H9 (cell line): Measurements from ENCODE around the gene KBTBD13. TPM values are rescaled to one million over a fixed set of nuclear protein-coding genes. Genes with fewer than 3 reads are reported as not detected.

Experiments
- DNase-seq: peaks from one replicate; pipeline ENCODE4 v3.0.0-alpha.2; 2017
- H2AFZ ChIP-seq: one replicate; pipeline ENCODE4 v1.6.1; 2013; ENCODE audit warnings: mild to moderate bottlenecking, low read length, control low read depth, moderate library complexity
- H2AK5ac ChIP-seq: 2 replicates; pipeline ENCODE4 v1.6.1; 2013; ENCODE audit warnings: low read length, control low read depth, mixed read lengths; ENCODE audit not compliant: insufficient read length
- H2BK120ac ChIP-seq: one replicate; pipeline ENCODE4 v1.6.1; 2013; ENCODE audit warnings: low read depth, mild to moderate bottlenecking, low read length, control low read depth, inconsistent platforms; ENCODE audit not compliant: poor library complexity, severe bottlenecking
- H2BK12ac ChIP-seq: 2 replicates; pipeline ENCODE4 v1.6.1; 2013; ENCODE audit warnings: low read length, control low read depth, mixed read lengths, low read depth; ENCODE audit not compliant: insufficient read length
- H2BK15ac ChIP-seq: 2 replicates; pipeline ENCODE4 v1.6.1; 2013; ENCODE audit warnings: low read depth, low read length, control low read depth
- H2BK20ac ChIP-seq: one replicate; pipeline ENCODE4 v1.6.1; 2013; ENCODE audit warnings: low read depth, mild to moderate bottlenecking, low read length, control low read depth, inconsistent platforms; ENCODE audit not compliant: poor library complexity, severe bottlenecking
- H2BK5ac ChIP-seq: 2 replicates; pipeline ENCODE4 v1.6.1; 2013; ENCODE audit warnings: low read length, control low read depth, mixed read lengths; ENCODE audit not compliant: insufficient read length
- H3K14ac ChIP-seq: 2 replicates; pipeline ENCODE4 v1.6.1; 2013; ENCODE audit warnings: low read length, control low read depth; ENCODE audit not compliant: insufficient read depth
- H3K18ac ChIP-seq: 2 replicates; pipeline ENCODE4 v1.6.1; 2013; ENCODE audit warnings: low read depth, mild to moderate bottlenecking, mixed read lengths, low read length, control low read depth; ENCODE audit not compliant: insufficient read length
- H3K23ac ChIP-seq: 2 replicates; pipeline ENCODE4 v1.6.1; 2013; ENCODE audit warnings: low read length, control low read depth, mixed read lengths, low read depth; ENCODE audit not compliant: insufficient read length
- H3K23me2 ChIP-seq: 2 replicates; pipeline ENCODE4 v1.6.1; 2013; ENCODE audit warnings: low read depth, mild to moderate bottlenecking, mixed read lengths, low read length, control low read depth; ENCODE audit not compliant: insufficient read length, poor library complexity, severe bottlenecking
- H3K27ac ChIP-seq: 2 replicates; pipeline ENCODE4 v1.5.1; 2013; ENCODE audit warnings: low read length, control low read depth, mixed read lengths, low read depth; ENCODE audit not compliant: insufficient read length
- H3K27me3 ChIP-seq: 2 replicates; pipeline ENCODE4 v1.6.1; 2013; ENCODE audit warnings: low read length, control low read depth, inconsistent platforms; ENCODE audit not compliant: insufficient read depth
- H3K4ac ChIP-seq: 2 replicates; pipeline ENCODE4 v1.6.1; 2013; ENCODE audit warnings: low read depth, mild to moderate bottlenecking, control low read depth, inconsistent platforms, low read length, moderate library complexity
- H3K4me1 ChIP-seq: 2 replicates; pipeline ENCODE4 v1.6.1; 2013; ENCODE audit warnings: low read length, control low read depth, inconsistent platforms; ENCODE audit not compliant: insufficient read depth
- H3K4me2 ChIP-seq: 2 replicates; pipeline ENCODE4 v1.6.1; 2013; ENCODE audit warnings: low read length, control low read depth, mixed read lengths; ENCODE audit not compliant: insufficient read length, insufficient read depth
- H3K56ac ChIP-seq: 2 replicates; pipeline ENCODE4 v1.6.1; 2013; ENCODE audit warnings: low read depth, mild to moderate bottlenecking, mixed read lengths, low read length, control low read depth; ENCODE audit not compliant: insufficient read length
- H3K79me1 ChIP-seq: 2 replicates; pipeline ENCODE4 v1.6.1; 2013; ENCODE audit warnings: low read depth, mild to moderate bottlenecking, moderate library complexity, low read length, control low read depth, inconsistent platforms; ENCODE audit not compliant: insufficient read depth, poor library complexity, severe bottlenecking
- H3K79me2 ChIP-seq: 2 replicates; pipeline ENCODE4 v1.6.1; 2013; ENCODE audit warnings: low read length, control low read depth, inconsistent platforms; ENCODE audit not compliant: insufficient read depth
- H3K9ac ChIP-seq: 2 replicates; pipeline ENCODE4 v1.6.1; 2013; ENCODE audit warnings: low read length, control low read depth, mixed read lengths; ENCODE audit not compliant: insufficient read length; ENCODE audit errors: extremely low read depth
- H3K9me3 ChIP-seq: one replicate; pipeline ENCODE4 v1.6.1; 2013; ENCODE audit warnings: low read depth, low read length, inconsistent platforms; ENCODE audit not compliant: control insufficient read depth
- H3T11ph ChIP-seq: one replicate; pipeline ENCODE4 v1.6.1; 2013; ENCODE audit warnings: mild to moderate bottlenecking, low read length, control low read depth, inconsistent platforms
- H4K20me1 ChIP-seq: one replicate; pipeline ENCODE4 v1.6.1; 2013; ENCODE audit not compliant: control insufficient read depth, insufficient read length, insufficient read depth
- H4K5ac ChIP-seq: 2 replicates; pipeline ENCODE4 v1.6.1; 2013; ENCODE audit warnings: low read depth, mild to moderate bottlenecking, mixed read lengths, low read length, control low read depth; ENCODE audit not compliant: insufficient read length
- H4K8ac ChIP-seq: replicated peaks from 2 replicates; pipeline ENCODE4 v1.6.1; 2013; ENCODE audit warnings: low read length, control low read depth, mixed read lengths, low read depth; ENCODE audit not compliant: insufficient read length
- H4K91ac ChIP-seq: 2 replicates; pipeline ENCODE4 v1.6.1; 2013; ENCODE audit warnings: low read depth, mild to moderate bottlenecking, moderate library complexity, mixed read lengths, low read length, control low read depth; ENCODE audit not compliant: insufficient read length
- H3K27ac Mint-ChIP-seq, 3 experiments: 2 replicates in 2 of 3; 3 replicates in 1 of 3; pipeline ENCODE4 v1.8.0; 2020 to 2021; ENCODE audit warnings: mixed read lengths in 3 of 3, mild to moderate bottlenecking in 1 of 3, moderate library complexity in 1 of 3
- H3K27me3 Mint-ChIP-seq: 2 replicates; pipeline ENCODE4 v1.8.0; 2021; ENCODE audit warnings: low read depth, mild to moderate bottlenecking, moderate library complexity, mixed read lengths
- H3K36me3 Mint-ChIP-seq, 3 experiments: 2 replicates in 2 of 3; 3 replicates in 1 of 3; pipeline ENCODE4 v1.8.0; 2020 to 2021; ENCODE audit warnings: low read depth in 3 of 3, mixed read lengths in 3 of 3; ENCODE audit not compliant: insufficient read depth in 1 of 3
- H3K4me1 Mint-ChIP-seq, 2 experiments: 2 replicates each; pipeline ENCODE4 v1.8.0; 2020; ENCODE audit warnings: mixed read lengths in 2 of 2
- H3K4me3 Mint-ChIP-seq, 2 experiments: 2 replicates in 1 of 2; 3 replicates in 1 of 2; pipeline ENCODE4 v1.8.0; 2020 to 2021; ENCODE audit warnings: mild to moderate bottlenecking in 2 of 2, mixed read lengths in 2 of 2, moderate library complexity in 1 of 2
- H3K9me3 Mint-ChIP-seq, 2 experiments: 2 replicates in 1 of 2; 3 replicates in 1 of 2; pipeline ENCODE4 v1.8.0; 2020; ENCODE audit warnings: mild to moderate bottlenecking in 2 of 2, mixed read lengths in 2 of 2, moderate library complexity in 1 of 2
- WGBS: extraction: QIAGEN DNeasy Blood & Tissue Kit; methylation state at CpG from one replicate; pipeline ENCODE4 v1.1.7; 2013; ENCODE audit warnings: missing lambda C conversion rate, low lambda C conversion rate, mixed read lengths; ENCODE audit not compliant: insufficient read length; ENCODE audit errors: extremely low coverage; 5-methylcytosine and 5-hydroxymethylcytosine counted together
- total RNA-seq: library from RNA; stranded (reverse); gene quantifications from 2 replicates; pipeline ENCODE4 v1.2.1, GENCODE V29; 2021
- TF ChIP-seq, protein P1 (sequence below): fragments of 200-600 bp; sonication (generic); conservative IDR thresholded peaks from 3 replicates; pipeline ENCODE4 v1.8.0; 2021; ENCODE audit warnings: antibody characterized with exemption, mild to moderate bottlenecking

KBTBD13 gene
- total RNA-seq, 1 experiment from 2014 or later, result not detected

DNA sequence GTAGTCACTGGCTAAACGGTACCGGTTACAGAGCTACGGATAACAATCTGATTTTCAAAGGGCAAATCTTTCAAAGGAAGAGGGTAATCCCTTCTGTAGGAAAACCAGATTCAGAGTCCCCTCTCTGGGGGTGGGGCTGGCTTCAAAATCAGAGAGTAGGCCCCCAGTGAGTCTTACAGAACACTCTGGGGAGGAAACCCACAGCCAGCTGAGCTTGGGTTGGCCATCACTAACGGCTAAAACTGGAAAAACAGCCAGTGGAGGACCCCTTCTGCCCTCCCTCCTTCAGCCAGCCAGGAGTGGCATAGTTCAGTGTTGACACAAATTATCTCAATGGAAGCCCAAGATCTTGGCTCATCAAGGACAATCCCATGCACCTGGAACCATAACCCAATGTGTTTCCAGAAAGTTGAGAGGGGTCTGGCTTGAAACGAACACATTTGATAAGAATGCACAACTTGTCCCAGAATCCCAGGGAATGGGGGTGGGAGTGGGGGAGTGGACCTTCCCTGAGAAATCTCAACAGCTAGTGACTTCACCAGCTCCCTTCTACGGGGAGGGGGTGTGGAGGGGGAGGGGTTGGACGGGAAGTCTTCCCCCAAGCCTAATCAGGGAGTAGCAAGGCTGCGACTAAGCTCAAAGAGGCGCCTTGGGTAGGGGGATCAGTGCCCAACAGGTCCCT is 9.8 kb upstream of the KBTBD13 start:
- Histone ChIP-seq H4K5ac (no peak overlapping the region), H2BK120ac (no peak overlapping the region), H3K56ac (no peak overlapping the region), H3K4ac (no peak overlapping the region), H4K20me1 (no peaks in the 10 kb centered on the region), H3K27me3 (no peaks in the 10 kb centered on the region), H4K91ac (no peak overlapping the region), H2BK15ac (no peak overlapping the region), H2BK12ac (no peak overlapping the region), H3K27ac (no peak overlapping the region), H3T11ph (no peak overlapping the region), H3K14ac (peak overlapping the region; percentile 62; the same call in 1 of the 2 replicates), H3K4me1 (peaks cover 5% of the 10 kb centered on the region), H2AFZ (no peak overlapping the region), H3K4me2 (peak overlapping the region; percentile 78), H3K79me1 (no peaks in the 10 kb centered on the region), H3K23ac (no peak overlapping the region), H3K79me2 (no peaks in the 10 kb centered on the region), H4K8ac (no peak overlapping the region), H3K9ac (no peak overlapping the region), H3K23me2 (peaks cover 7% of the 10 kb centered on the region), H3K9me3 (no peaks in the 10 kb centered on the region), H2AK5ac (no peak overlapping the region), H2BK5ac (no peak overlapping the region), H2BK20ac (no peak overlapping the region), H3K18ac (no peak overlapping the region)
- H3K9me3 Mint-ChIP-seq, result no peaks in the 10 kb centered on the region
- peaks cover 0 to 3% (median 0%) of the 10 kb centered on the region in 3 experiments; a peak in 2 of 7 replicates for H3K36me3 Mint-ChIP-seq
- TF ChIP-seq, protein P1, sequence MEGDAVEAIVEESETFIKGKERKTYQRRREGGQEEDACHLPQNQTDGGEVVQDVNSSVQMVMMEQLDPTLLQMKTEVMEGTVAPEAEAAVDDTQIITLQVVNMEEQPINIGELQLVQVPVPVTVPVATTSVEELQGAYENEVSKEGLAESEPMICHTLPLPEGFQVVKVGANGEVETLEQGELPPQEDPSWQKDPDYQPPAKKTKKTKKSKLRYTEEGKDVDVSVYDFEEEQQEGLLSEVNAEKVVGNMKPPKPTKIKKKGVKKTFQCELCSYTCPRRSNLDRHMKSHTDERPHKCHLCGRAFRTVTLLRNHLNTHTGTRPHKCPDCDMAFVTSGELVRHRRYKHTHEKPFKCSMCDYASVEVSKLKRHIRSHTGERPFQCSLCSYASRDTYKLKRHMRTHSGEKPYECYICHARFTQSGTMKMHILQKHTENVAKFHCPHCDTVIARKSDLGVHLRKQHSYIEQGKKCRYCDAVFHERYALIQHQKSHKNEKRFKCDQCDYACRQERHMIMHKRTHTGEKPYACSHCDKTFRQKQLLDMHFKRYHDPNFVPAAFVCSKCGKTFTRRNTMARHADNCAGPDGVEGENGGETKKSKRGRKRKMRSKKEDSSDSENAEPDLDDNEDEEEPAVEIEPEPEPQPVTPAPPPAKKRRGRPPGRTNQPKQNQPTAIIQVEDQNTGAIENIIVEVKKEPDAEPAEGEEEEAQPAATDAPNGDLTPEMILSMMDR, result no peak
- peak overlapping the region in 1 of 3 experiments; percentile 77; a peak in 2 of 7 replicates for H3K27ac Mint-ChIP-seq
- H3K4me1 Mint-ChIP-seq, result peaks cover 33 to 34% of the 10 kb centered on the region in 2 experiments
- WGBS, result no CpG with 5 or more reads among the region's 9 CpGs
- H3K4me3 Mint-ChIP-seq, result peak overlapping the region; percentile 74 to 81
- peaks cover 8% of the 10 kb centered on the region for H3K27me3 Mint-ChIP-seq
- DNase-seq, result peak; percentile 57
